Measurements from ENCODE around the gene OR52I1.

DNA sequence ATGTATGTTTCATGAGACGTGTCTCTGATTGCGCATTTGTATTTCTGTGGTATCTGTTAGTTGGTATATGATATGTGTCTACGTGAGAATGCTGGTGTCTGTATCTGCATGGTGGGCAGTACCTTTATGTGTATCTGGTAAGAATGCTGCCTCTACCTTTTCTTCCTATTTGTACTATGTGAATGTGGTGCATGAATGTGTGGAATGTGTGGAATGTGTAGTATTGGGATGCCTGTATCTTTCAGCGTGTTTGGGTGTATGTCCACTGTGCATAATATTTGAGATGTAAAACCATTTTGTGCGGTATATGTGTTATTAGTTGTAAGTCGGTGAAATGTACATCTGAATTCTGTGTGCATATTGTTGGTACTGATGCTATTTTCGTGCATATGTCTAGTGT is 47.7 kb downstream of the OR52I1 start:
- TF ChIP-seq, protein P1, sequence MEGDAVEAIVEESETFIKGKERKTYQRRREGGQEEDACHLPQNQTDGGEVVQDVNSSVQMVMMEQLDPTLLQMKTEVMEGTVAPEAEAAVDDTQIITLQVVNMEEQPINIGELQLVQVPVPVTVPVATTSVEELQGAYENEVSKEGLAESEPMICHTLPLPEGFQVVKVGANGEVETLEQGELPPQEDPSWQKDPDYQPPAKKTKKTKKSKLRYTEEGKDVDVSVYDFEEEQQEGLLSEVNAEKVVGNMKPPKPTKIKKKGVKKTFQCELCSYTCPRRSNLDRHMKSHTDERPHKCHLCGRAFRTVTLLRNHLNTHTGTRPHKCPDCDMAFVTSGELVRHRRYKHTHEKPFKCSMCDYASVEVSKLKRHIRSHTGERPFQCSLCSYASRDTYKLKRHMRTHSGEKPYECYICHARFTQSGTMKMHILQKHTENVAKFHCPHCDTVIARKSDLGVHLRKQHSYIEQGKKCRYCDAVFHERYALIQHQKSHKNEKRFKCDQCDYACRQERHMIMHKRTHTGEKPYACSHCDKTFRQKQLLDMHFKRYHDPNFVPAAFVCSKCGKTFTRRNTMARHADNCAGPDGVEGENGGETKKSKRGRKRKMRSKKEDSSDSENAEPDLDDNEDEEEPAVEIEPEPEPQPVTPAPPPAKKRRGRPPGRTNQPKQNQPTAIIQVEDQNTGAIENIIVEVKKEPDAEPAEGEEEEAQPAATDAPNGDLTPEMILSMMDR (IDR thresholded peaks at IDR 0.05; ENCODE audit: low read depth, low read length, poor library complexity, severe bottlenecking), result no peak
- no peak for TF ChIP-seq EZH2phosphoT487 (IDR thresholded peaks at IDR 0.05; ENCODE audit: borderline replicate concordance, low read length)
